ENCODE measurements around the gene PKN1. TPM values are rescaled to one million over a fixed set of nuclear protein-coding genes. Genes with fewer than 3 reads are reported as not detected.

The PKN1 gene
- total RNA-seq, result 68.0 and 80.4 TPM in 2 replicates

DNA sequence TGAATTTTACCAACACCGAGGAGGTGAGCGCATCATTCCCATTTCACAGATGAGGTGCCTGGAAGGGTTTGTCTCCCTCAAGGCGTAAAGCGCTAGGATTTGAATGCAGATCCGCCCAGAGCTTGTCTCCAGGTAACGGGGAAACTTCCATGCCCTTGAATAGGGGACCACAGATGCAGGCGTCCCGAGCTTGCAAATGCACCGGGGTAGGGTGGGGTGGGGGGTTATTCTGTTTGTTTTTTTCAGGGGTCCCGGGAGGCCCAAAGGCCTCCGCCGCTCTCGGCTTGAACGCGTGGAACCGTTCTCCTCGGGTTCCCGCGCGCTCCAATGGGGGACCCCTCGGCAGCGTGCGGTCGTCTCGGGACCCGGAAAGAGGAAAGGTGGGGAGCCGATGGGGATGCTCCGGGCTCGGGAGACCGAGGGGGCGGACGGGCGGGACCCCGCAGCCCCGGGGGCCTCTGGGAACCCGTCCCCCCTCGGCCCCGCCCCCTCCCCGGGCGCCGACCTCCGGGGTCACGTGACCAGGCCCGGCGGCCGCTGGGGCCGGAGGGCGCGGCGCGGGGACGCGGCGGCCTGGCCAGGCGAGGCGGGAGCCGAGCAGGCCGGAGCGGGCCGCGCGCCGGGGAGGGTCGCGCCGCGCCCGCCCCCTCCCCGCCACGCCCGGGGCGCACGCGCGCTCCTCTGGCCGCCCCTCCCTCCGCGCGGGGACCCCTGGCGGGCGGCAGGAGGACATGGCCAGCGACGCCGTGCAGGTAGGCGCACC, at the start of gene PKN1:
TSS of gene PKN1 (plus strand) at position 516 of the 763 bp plus-strand sequence. CDS start at position 732, 216 bp downstream.

GRCh38 chr19:14419106-14419813, 13.8 kb upstream of the PKN1 start, which contains the start of gene DDX39A:
TSS of gene DDX39A (minus strand) at chr19:14419341. CDS start at chr19:14413220, 6,121 bp downstream.

GRCh38 chr19:14475251-14476073, 42.4 kb downstream of the PKN1 start, which contains the start of gene PTGER1:
TSS of gene PTGER1 (minus strand) at chr19:14475354. CDS start at chr19:14474320, 1,034 bp downstream.

GRCh38 chr19:14496029-14496833, 63.1 kb downstream of the PKN1 start, which contains the start of gene GIPC1:
TSS of gene GIPC1 (minus strand) at chr19:14496127. CDS start at chr19:14482976, 13,151 bp downstream.

GRCh38 chr19:14517840-14518505, 84.9 kb downstream of the PKN1 start, which contains the start of gene DNAJB1:
TSS of gene DNAJB1 (minus strand) at chr19:14518397. CDS start at chr19:14518349, 48 bp downstream.

Other genes with a start within 250 kb of the PKN1 start
- 22.0 and 22.7 TPM in 2 replicates for gene ADGRL1, start 227.1 kb upstream of the PKN1 start, total RNA-seq
- 23.0 and 31.3 TPM in 2 replicates for gene ADGRE5, start 51.9 kb upstream of the PKN1 start, total RNA-seq
- gene DDX39A, start 14.0 kb upstream of the PKN1 start, total RNA-seq, result 35.3 and 38.0 TPM in 2 replicates
- gene PTGER1, start 42.0 kb downstream of the PKN1 start, total RNA-seq, result 0.44 and 0.56 TPM in 2 replicates
- 50.0 and 51.2 TPM in 2 replicates for gene GIPC1, start 62.8 kb downstream of the PKN1 start, total RNA-seq
- 49.2 and 56.2 TPM in 2 replicates for gene DNAJB1, start 85.1 kb downstream of the PKN1 start, total RNA-seq
- 35.4 and 44.0 TPM in 2 replicates for gene TECR, start 96.3 kb downstream of the PKN1 start, total RNA-seq
- gene NDUFB7, start 138.8 kb downstream of the PKN1 start, total RNA-seq, result 230 and 276 TPM in 2 replicates
- not detected in 2 replicates for gene CLEC17A, start 149.8 kb downstream of the PKN1 start, total RNA-seq
- not detected in 2 replicates for gene ADGRE3, start 241.5 kb downstream of the PKN1 start, total RNA-seq